GM19468 (cell line): ENCODE data around the gene OR5H2.
"Not testable (repeated sequence)": the region's sequence is repeated elsewhere in the genome, so short reads cannot be mapped to it uniquely, and the experiment has no call there.

Source experiments
- ATAC-seq: cut with Tn5 transposase; IDR thresholded peaks from one replicate; pipeline ENCODE4 v1.9.1; 2021; ENCODE audit warnings: mild to moderate bottlenecking, moderate library complexity, moderate number of reproducible peaks; ENCODE audit not compliant: unreplicated experiment; ENCODE audit errors: extremely low read depth

Gene OR5H2

GRCh38 chr3:98282205-98282604 is at the start of gene OR5H2:
OR5H2 (plus strand) TSS chr3:98282505; CDS start chr3:98282903, 398 bp downstream.
- no peak for ATAC-seq

- no peak for ATAC-seq
Observed at GRCh38 chr3:98233468-98233867, 48.8 kb upstream of the OR5H2 start.

- ATAC-seq: no peak
Observed at GRCh38 chr3:98240131-98240530, 42.2 kb upstream of the OR5H2 start.

GRCh38 chr3:98242155-98242554 is 40.1 kb upstream of the OR5H2 start:
- ATAC-seq: no peak

- ATAC-seq: no peak
Observed at GRCh38 chr3:98243843-98244242, 38.5 kb upstream of the OR5H2 start.

GRCh38 chr3:98246142-98246541 is 36.2 kb upstream of the OR5H2 start:
- no peak for ATAC-seq

GRCh38 chr3:98256026-98256425 is 26.3 kb upstream of the OR5H2 start:
- not testable (repeated sequence) for ATAC-seq

GRCh38 chr3:98259707-98260106 is 22.6 kb upstream of the OR5H2 start:
- ATAC-seq: no peak

GRCh38 chr3:98262046-98262445 is 20.3 kb upstream of the OR5H2 start:
- no peak for ATAC-seq

GRCh38 chr3:98263944-98264343 is 18.4 kb upstream of the OR5H2 start, which contains the start of gene OR5H6:
OR5H6 (plus strand) TSS chr3:98264244; CDS start chr3:98264333, 89 bp downstream.
- ATAC-seq: no peak

- ATAC-seq: no peak
Observed at GRCh38 chr3:98269846-98270245, 12.5 kb upstream of the OR5H2 start.

- no peak for ATAC-seq
Observed at GRCh38 chr3:98272126-98272525, 10.2 kb upstream of the OR5H2 start.

GRCh38 chr3:98274914-98275313 is 7.4 kb upstream of the OR5H2 start:
- ATAC-seq: no peak

- no peak for ATAC-seq
Observed at GRCh38 chr3:98290916-98291315, 8.6 kb downstream of the OR5H2 start.

- ATAC-seq: no peak
Observed at GRCh38 chr3:98291332-98291957, 9.1 kb downstream of the OR5H2 start.

- ATAC-seq: no peak
Observed at GRCh38 chr3:98322101-98322500, 39.8 kb downstream of the OR5H2 start.

GRCh38 chr3:98322686-98323085 is 40.4 kb downstream of the OR5H2 start:
- ATAC-seq: no peak

- ATAC-seq: no peak
Observed at GRCh38 chr3:98323425-98323824, 41.1 kb downstream of the OR5H2 start.

GRCh38 chr3:98325055-98325454 is 42.8 kb downstream of the OR5H2 start:
- no peak for ATAC-seq

- no peak for ATAC-seq
Observed at GRCh38 chr3:98326105-98326893, 44.0 kb downstream of the OR5H2 start.

GRCh38 chr3:98326945-98327344 is 44.6 kb downstream of the OR5H2 start:
- peak; percentile 54 for ATAC-seq

GRCh38 chr3:98328933-98329332 is 46.6 kb downstream of the OR5H2 start:
- ATAC-seq: no peak
